Liver (tissue), 9 donors: Measurements from ENCODE around the gene PALD1. TPM values are rescaled to one million over a fixed set of nuclear protein-coding genes. Genes with fewer than 3 reads are reported as not detected.

Source experiments
- DNase-seq: peaks from one replicate; pipeline ENCODE4 v3.0.0-alpha.2; 2017; ENCODE audit warnings: low spot score
- H3K27ac ChIP-seq, 2 donors: one replicate each; pipeline ENCODE4 v1.7.0; 2013; ENCODE audit warnings: inconsistent platforms in 2 of 2, low read length in 2 of 2, control low read depth in 1 of 2, low read depth in 1 of 2, mild to moderate bottlenecking in 1 of 2
- H3K27me3 ChIP-seq, 4 donors: one replicate each; pipeline versions ENCODE4 v1.6.1 to v1.7.0; 2013; ENCODE audit warnings: low read length in 3 of 4, inconsistent platforms in 1 of 4, mild to moderate bottlenecking in 1 of 4, moderate library complexity in 1 of 4; ENCODE audit not compliant: control insufficient read depth in 4 of 4, insufficient read depth in 4 of 4
- H3K36me3 ChIP-seq, 4 donors: one replicate each; pipeline versions ENCODE4 v1.6.1 to v1.7.0; 2013; ENCODE audit warnings: low read length in 3 of 4, mild to moderate bottlenecking in 3 of 4, low read depth in 1 of 4, moderate library complexity in 1 of 4; ENCODE audit not compliant: control insufficient read depth in 4 of 4, insufficient read depth in 3 of 4
- H3K4me1 ChIP-seq, 4 donors: one replicate each; pipeline versions ENCODE4 v1.6.1 to v1.7.0; 2013; ENCODE audit warnings: low read length in 3 of 4, mild to moderate bottlenecking in 3 of 4, moderate library complexity in 1 of 4; ENCODE audit not compliant: control insufficient read depth in 4 of 4, insufficient read depth in 4 of 4
- H3K4me3 ChIP-seq, 3 donors: one replicate each; pipeline versions ENCODE4 v1.6.1 to v1.7.0; 2013; ENCODE audit warnings: low read length in 3 of 3, control low read depth in 1 of 3, low read depth in 1 of 3, mild to moderate bottlenecking in 1 of 3
- H3K9ac ChIP-seq, 2 donors: one replicate each; pipeline ENCODE4 v1.7.0; 2013; ENCODE audit warnings: low read length in 2 of 2, mild to moderate bottlenecking in 2 of 2, moderate library complexity in 2 of 2, control low read depth in 1 of 2, low read depth in 1 of 2
- H3K9me3 ChIP-seq, 4 donors: one replicate each; pipeline versions ENCODE4 v1.6.1 to v1.7.0; 2013; ENCODE audit warnings: low read length in 3 of 4; ENCODE audit not compliant: control insufficient read depth in 4 of 4
- CTCF ChIP-seq: fragments of 150-350 bp; IDR thresholded peaks from 2 replicates; pipeline ENCODE4 v1.5.1; 2017; ENCODE audit warnings: improper control_type of control experiment, low read depth, low read length; ENCODE audit not compliant: missing input control
- EGR1 ChIP-seq, 2 donors: IDR thresholded peaks; 2 replicates each; pipeline ENCODE4 v1.6.1; 2016 to 2018; ENCODE audit warnings: antibody characterized with exemption in 2 of 2, low read depth in 2 of 2
- FOXA1 ChIP-seq: IDR thresholded peaks from 2 replicates; pipeline ENCODE4 v1.6.1; 2016; ENCODE audit warnings: antibody characterized with exemption
- FOXA2 ChIP-seq: IDR thresholded peaks from 2 replicates; pipeline ENCODE4 v1.6.1; 2016; ENCODE audit warnings: antibody characterized with exemption
- GABPA ChIP-seq, 2 donors: IDR thresholded peaks in 1 of 2; conservative IDR thresholded peaks in 1 of 2; 2 replicates each; pipeline ENCODE4 v1.6.1; 2016; ENCODE audit warnings: antibody characterized with exemption in 2 of 2, mild to moderate bottlenecking in 1 of 2, moderate library complexity in 1 of 2
- HNF4A ChIP-seq, 2 donors: conservative IDR thresholded peaks; 2 replicates each; pipeline ENCODE4 v1.6.1; 2016; ENCODE audit warnings: antibody characterized with exemption in 2 of 2, mild to moderate bottlenecking in 2 of 2
- HNF4G ChIP-seq: IDR thresholded peaks from 2 replicates; pipeline ENCODE4 v1.6.1; 2016; ENCODE audit warnings: antibody characterized with exemption
- JUND ChIP-seq, 2 donors: IDR thresholded peaks; 2 replicates each; pipeline ENCODE4 v1.6.1; 2016; ENCODE audit warnings: antibody characterized with exemption in 2 of 2
- MAX ChIP-seq: IDR thresholded peaks from 2 replicates; pipeline ENCODE4 v1.6.1; 2016; ENCODE audit warnings: antibody characterized with exemption
- NR2F2 ChIP-seq: IDR thresholded peaks from 2 replicates; pipeline ENCODE4 v1.6.1; 2016; ENCODE audit warnings: antibody characterized with exemption
- RAD21 ChIP-seq, 2 donors: IDR thresholded peaks; 2 replicates each; pipeline ENCODE4 v1.6.1; 2016; ENCODE audit warnings: antibody characterized with exemption in 2 of 2, mild to moderate bottlenecking in 2 of 2
- REST ChIP-seq: IDR thresholded peaks from 2 replicates; pipeline ENCODE4 v1.6.1; 2016; ENCODE audit warnings: antibody characterized with exemption, mild to moderate bottlenecking
- RXRA ChIP-seq, 2 donors: IDR thresholded peaks; 2 replicates each; pipeline ENCODE4 v1.6.1; 2017 to 2018; ENCODE audit warnings: antibody characterized with exemption in 2 of 2, mild to moderate bottlenecking in 1 of 2
- SP1 ChIP-seq: IDR thresholded peaks from 2 replicates; pipeline ENCODE4 v1.6.1; 2018; ENCODE audit warnings: antibody characterized with exemption, mild to moderate bottlenecking
- TAF1 ChIP-seq: conservative IDR thresholded peaks from 2 replicates; pipeline ENCODE4 v1.6.1; 2016; ENCODE audit warnings: antibody characterized with exemption, mild to moderate bottlenecking
- YY1 ChIP-seq: IDR thresholded peaks from 2 replicates; pipeline ENCODE4 v1.6.1; 2016; ENCODE audit warnings: antibody characterized with exemption, mild to moderate bottlenecking
- ZBTB33 ChIP-seq: IDR thresholded peaks from 2 replicates; pipeline ENCODE4 v1.6.1; 2016; ENCODE audit warnings: antibody characterized with exemption
- WGBS: extraction: QIAGEN DNeasy Blood & Tissue Kit; methylation state at CpG from one replicate; pipeline ENCODE4 v1.1.7; 2013; 5-methylcytosine and 5-hydroxymethylcytosine counted together
- polyA plus RNA-seq, 2 donors: library from polyadenylated mRNA; stranded (reverse) in 1 of 2; unstranded in 1 of 2; fragments of 200-250 nt in 1 of 2; fragments of >200 nt in 1 of 2; fragmentation: Nextera tagmentation in 1 of 2; extraction: Ambion mirVana in 1 of 2; gene quantifications; one replicate each; pipeline versions ENCODE4 v1.2.1 to v1.2.3, GENCODE V29; 2013 to 2015
- total RNA-seq, 2 donors: library from RNA; depleted of rRNA; stranded (reverse); fragments of >200 nt; gene quantifications; one replicate each; pipeline ENCODE4 v1.2.3, GENCODE V29; 2014
- TF ChIP-seq, protein P1 (sequence below): IDR thresholded peaks from 2 replicates; pipeline ENCODE4 v1.6.1; 2016; ENCODE audit warnings: antibody characterized with exemption
- donor health status: healthy.
- donor health status: healthy.
- donor health status: healthy.
- donor health status: healthy.
- donor health status: healthy.

Gene PALD1
- total and polyA plus RNA-seq, 4 donors = 0.72 to 4.2 (median 1.4) TPM

DNA sequence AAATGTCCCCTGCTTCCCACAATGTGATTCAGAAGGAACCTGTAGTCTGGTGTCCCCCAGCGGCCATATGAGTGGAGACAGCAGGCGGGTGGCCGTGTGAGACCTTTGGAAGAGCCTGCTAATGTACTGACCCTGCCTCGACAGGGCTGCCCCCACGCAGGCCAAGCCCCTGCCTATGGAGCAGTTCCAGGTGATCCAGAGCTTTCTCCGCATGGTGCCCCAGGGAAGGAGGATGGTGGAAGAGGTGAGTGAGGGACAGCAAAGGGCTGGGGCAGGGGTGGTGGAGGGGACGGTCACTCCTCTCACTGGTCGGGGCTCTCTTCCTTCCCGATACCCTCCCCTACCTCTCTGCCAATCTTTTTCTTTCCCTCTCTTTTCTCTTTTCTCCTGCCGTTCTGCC lies 55.7 kb downstream of the PALD1 start:
- peaks cover 0 to 9% (median 3%) of the 10 kb centered on the region in 4 donors for H3K4me1 ChIP-seq
- TF ChIP-seq SP1 = no peak
- TF ChIP-seq NR2F2 = no peak
- no peak for TF ChIP-seq YY1
- TF ChIP-seq FOXA1 = no peak
- H3K4me3 ChIP-seq = no peak overlapping the region
- H3K9me3 ChIP-seq = no peaks in the 10 kb centered on the region
- H3K36me3 ChIP-seq = no peaks in the 10 kb centered on the region
- no peaks in the 10 kb centered on the region for H3K27me3 ChIP-seq
- DNase-seq = no peak
- H3K9ac ChIP-seq = no peak overlapping the region
- 86% methylated on average over 10 of the region's 10 CpGs for WGBS
- no peak overlapping the region for H3K27ac ChIP-seq

- WGBS = 100% methylated on average over 2 of the region's 2 CpGs
- Histone ChIP-seq H3K4me3 (no peak overlapping the region), H3K9ac (no peak overlapping the region), H3K4me1 (peaks cover 0 to 9% (median 3%) of the 10 kb centered on the region in 4 donors), H3K27me3 (no peaks in the 10 kb centered on the region), H3K27ac (no peak overlapping the region), H3K9me3 (no peaks in the 10 kb centered on the region), H3K36me3 (no peaks in the 10 kb centered on the region)
- no peak for DNase-seq
- TF ChIP-seq TAF1 (no peak), YY1 (no peak), ZBTB33 (no peak), HNF4A (conservative IDR thresholded peaks at IDR 0.05) (no peak), CTCF (no peak), FOXA1 (no peak), RAD21 (IDR thresholded peaks at IDR 0.05) (no peak), REST (no peak), MAX (no peak), RXRA (IDR thresholded peaks at IDR 0.05) (no peak), JUND (IDR thresholded peaks at IDR 0.05) (no peak), HNF4G (no peak), EGR1 (IDR thresholded peaks at IDR 0.05; ENCODE audit: low read depth in 2 of 2) (no peak), GABPA (IDR thresholded peaks at IDR 0.05 in 1 of 2, conservative IDR thresholded peaks at IDR 0.05 in 1 of 2) (no peak), SP1 (no peak), NR2F2 (no peak), FOXA2 (no peak)
- TF ChIP-seq, protein P1, sequence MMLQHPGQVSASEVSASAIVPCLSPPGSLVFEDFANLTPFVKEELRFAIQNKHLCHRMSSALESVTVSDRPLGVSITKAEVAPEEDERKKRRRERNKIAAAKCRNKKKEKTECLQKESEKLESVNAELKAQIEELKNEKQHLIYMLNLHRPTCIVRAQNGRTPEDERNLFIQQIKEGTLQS = no peak
Observed at GRCh38 chr10:70535001-70535400, 56.4 kb downstream of the PALD1 start.
